Body of pancreas (tissue), 4 donors: Measurements from ENCODE around the gene USP15.

Experiments used
- CTCF ChIP-seq, 7 experiments: fragments of 450-650 bp in 4 of 7; fragments of 200-600 bp in 3 of 7; sonication (generic) in 3 of 7; IDR thresholded peaks; one replicate each; pipeline ENCODE4 v1.5.1; 2016 to 2019; ENCODE audit warnings: antibody characterized with exemption in 7 of 7
- POLR2A ChIP-seq, 3 donors: fragments of 450-650 bp; IDR thresholded peaks; one replicate each; pipeline ENCODE4 v1.6.1; 2016; ENCODE audit warnings: antibody characterized with exemption in 3 of 3, mild to moderate bottlenecking in 2 of 3

- TF ChIP-seq CTCF (IDR thresholded peaks at IDR 0.05) (no peak), POLR2A (IDR thresholded peaks at IDR 0.05) (no peak)
Observed at GRCh38 chr12:62251609-62251958, 8.6 kb upstream of the USP15 start.
